Endothelial cell of umbilical vein (primary cell): ENCODE results near the gene NR2E1. TPM values are rescaled to one million over a fixed set of nuclear protein-coding genes. Genes with fewer than 3 reads are reported as not detected.

ENCODE experiments used
- BruUV-seq: library from RNA; stranded (reverse); fragments of 400-500 nt; replicated peaks from 2 replicates; lab custom pipeline; 2021; lab: Mats Ljungman, UMichigan
- CTCF ChIA-PET: fragments of 300-600, 350-600 bp; sonication (Branson Sonifier 250); formaldehyde crosslinking; loops from one replicate; lab custom pipeline; 2021; ENCODE audit warnings: antibody characterized with exemption, inconsistent platforms; lab: Charles Lee
- POLR2A ChIA-PET: fragments of 300-600, 350-600 bp; sonication (Branson Sonifier 250); formaldehyde crosslinking; loops from one replicate; lab custom pipeline; 2021; ENCODE audit warnings: antibody characterized with exemption, inconsistent platforms; lab: Charles Lee
- DNase-seq: peaks from one replicate; pipeline ENCODE4 v3.0.0-alpha.2; 2011; ENCODE audit warnings: low read depth, low spot score
- FAIRE-seq: peaks from 2 replicates; lab custom pipeline; 2011; peaks lifted over from hg19 to GRCh38; lab: Jason Lieb, UNC
- H2AFZ ChIP-seq: 2 replicates; pipeline ENCODE4 v1.6.0; 2012; ENCODE audit warnings: low read depth, low read length, control low read depth, inconsistent platforms
- H3K27ac ChIP-seq: 2 replicates; pipeline ENCODE4 v1.5.1; 2011; ENCODE audit warnings: low read depth, mild to moderate bottlenecking, control low read depth, low read length, moderate library complexity; ENCODE audit not compliant: insufficient read depth
- H3K27me3 ChIP-seq, 2 experiments: 2 replicates each; pipeline versions ENCODE4 v1.6.0 to v1.6.1; 2011; ENCODE audit warnings: low read length in 2 of 2, mixed read lengths in 1 of 2; ENCODE audit not compliant: control insufficient read depth in 2 of 2, insufficient read depth in 2 of 2
- H3K36me3 ChIP-seq, 2 experiments: 2 replicates in 1 of 2; 3 replicates in 1 of 2; pipeline ENCODE4 v1.5.1; 2011; ENCODE audit warnings: low read length in 2 of 2, mild to moderate bottlenecking in 1 of 2, moderate library complexity in 1 of 2; ENCODE audit not compliant: control insufficient read depth in 2 of 2, insufficient read depth in 2 of 2; ENCODE audit errors: extremely low read depth in 1 of 2
- H3K4me1 ChIP-seq: 3 replicates; pipeline ENCODE4 v1.5.1; 2011; ENCODE audit warnings: mild to moderate bottlenecking, low read length; ENCODE audit not compliant: control insufficient read depth, insufficient read depth; ENCODE audit errors: extremely low read depth
- H3K4me2 ChIP-seq: 2 replicates; pipeline ENCODE4 v1.6.1; 2011; ENCODE audit warnings: low read length, control low read depth, mixed read lengths; ENCODE audit not compliant: insufficient read depth
- H3K4me3 ChIP-seq, 3 experiments: fragments of 200-600 bp in 1 of 3; sonication (generic), shearing (Covaris generic) in 1 of 3; replicated peaks in 1 of 3; 2 replicates each; pipeline ENCODE4 v1.5.1; 2011 to 2016; ENCODE audit warnings: control low read depth in 3 of 3, low read length in 3 of 3, mild to moderate bottlenecking in 2 of 3, inconsistent platforms in 1 of 3, low read depth in 1 of 3, moderate library complexity in 1 of 3; ENCODE audit not compliant: insufficient read depth in 1 of 3
- H3K79me2 ChIP-seq: 2 replicates; pipeline ENCODE4 v1.6.0; 2012; ENCODE audit warnings: low read length, inconsistent platforms; ENCODE audit not compliant: control insufficient read depth, insufficient read depth
- H3K9ac ChIP-seq: replicated peaks from 2 replicates; pipeline ENCODE3; 2011; ENCODE audit warnings: low read length, control low read depth; ENCODE audit not compliant: insufficient read depth; ENCODE audit errors: extremely low read depth
- H3K9me1 ChIP-seq: replicated peaks from 3 replicates; pipeline ENCODE4 v1.6.0; 2011; ENCODE audit warnings: mild to moderate bottlenecking, low read length; ENCODE audit not compliant: control insufficient read depth, insufficient read depth; ENCODE audit errors: extremely low read depth
- H3K9me3 ChIP-seq: replicated peaks from 2 replicates; pipeline ENCODE4 v1.5.1; 2012; ENCODE audit warnings: low read length, inconsistent platforms; ENCODE audit not compliant: control insufficient read depth, insufficient read depth
- H4K20me1 ChIP-seq: replicated peaks from 2 replicates; pipeline ENCODE3; 2011; ENCODE audit warnings: mild to moderate bottlenecking, low read length; ENCODE audit not compliant: control insufficient read depth, insufficient read depth; ENCODE audit errors: extremely low read depth
- FOS ChIP-seq: IDR thresholded peaks from 2 replicates; pipeline ENCODE4 v1.6.1; 2011; ENCODE audit warnings: mild to moderate bottlenecking, low read length, moderate library complexity, borderline replicate concordance; ENCODE audit not compliant: insufficient read depth
- GATA2 ChIP-seq: IDR thresholded peaks from 2 replicates; pipeline ENCODE4 v1.7.0; 2011; ENCODE audit warnings: low read depth, mild to moderate bottlenecking, moderate library complexity, mixed read lengths, low read length; ENCODE audit not compliant: insufficient read length, insufficient read depth
- JUN ChIP-seq: IDR thresholded peaks from 2 replicates; pipeline ENCODE4 v1.6.1; 2011; ENCODE audit warnings: borderline replicate concordance, low read depth; ENCODE audit not compliant: insufficient read length, insufficient read depth
- MAX ChIP-seq: IDR thresholded peaks from 2 replicates; pipeline ENCODE4 v1.6.1; 2011; ENCODE audit not compliant: insufficient read depth, insufficient read length
- MYC ChIP-seq: IDR thresholded peaks from one replicate; pipeline ENCODE4 v1.6.1; 2011; ENCODE audit warnings: mild to moderate bottlenecking, low read depth, low read length
- dilution Hi-C: fragments of 300-500 bp; cut with MboI; formaldehyde crosslinking; loops from one replicate; pipeline ENCODE4 v1.15.0; 2019; ENCODE audit warnings: low sequenced_read_pairs; ENCODE audit not compliant: extremely low pct_ligation_motif_present
- intact Hi-C: fragments of 100-400 bp; cut with micrococcal nuclease; formaldehyde crosslinking; loops from one replicate; pipeline ENCODE4 v1.10.0; 2022
- polyA plus RNA-seq, 4 experiments: library from polyadenylated mRNA; depleted of rRNA in 3 of 4; stranded (reverse) in 3 of 4; unstranded in 1 of 4; fragments of >200 nt; gene quantifications; 2 replicates each; pipeline versions ENCODE4 v1.2.1 to v1.2.3, GENCODE V29; 2011 to 2012; ENCODE audit warnings: missing spikeins in 1 of 4
- total RNA-seq: library from RNA; stranded (reverse); gene quantifications from 2 replicates; pipeline ENCODE4 v1.2.3, GENCODE V29; 2021

NR2E1 gene
- total and polyA plus RNA-seq, 2 donors (not counting 3 experiments of a cell fraction or from before 2014, with no cell fraction given) = not detected

- intact Hi-C loops = no loop called here
- FAIRE-seq (no peak), DNase-seq (no peak)
- Histone ChIP-seq H2AFZ (no peak overlapping the region), H3K79me2 (peaks cover 7% of the 10 kb centered on the region), H3K27ac (no peak overlapping the region), H3K4me2 (no peak overlapping the region), H4K20me1 (peaks cover 2% of the 10 kb centered on the region), H3K4me3 (no peak overlapping the region), H3K9ac (no peak overlapping the region), H3K9me1 (no peaks in the 10 kb centered on the region), H3K27me3 (no peaks in the 10 kb centered on the region), H3K36me3 (peaks cover 2 to 3% of the 10 kb centered on the region in 2 experiments), H3K9me3 (no peaks in the 10 kb centered on the region), H3K4me1 (peaks cover 10% of the 10 kb centered on the region)
- BruUV-seq = TSS peak; percentile 15
- CTCF ChIA-PET = no interaction called here
- TF ChIP-seq FOS (no peak), GATA2 (no peak), MYC (no peak)
- POLR2A ChIA-PET = no interaction called here
- dilution Hi-C loops = no loop called here
These were observed 56.2 kb downstream of the NR2E1 start for GRCh38 chr6:108222064-108222463.

- FAIRE-seq (peak; percentile 42), DNase-seq (peak; percentile 46)
- H3K27me3 ChIP-seq = no peaks in the 10 kb centered on the region
- H2AFZ ChIP-seq = no peak overlapping the region
- H3K27ac ChIP-seq = no peak overlapping the region
- TF ChIP-seq FOS (peak; percentile 66), JUN (peak; percentile 17), MAX (no peak)
- intact Hi-C loops (no loop called here), dilution Hi-C loops (no loop called here)
- peaks cover 10% of the 10 kb centered on the region for H3K4me1 ChIP-seq
- H4K20me1 ChIP-seq = peaks cover 2% of the 10 kb centered on the region
- BruUV-seq = no TSS peak
- H3K9ac ChIP-seq = no peak overlapping the region
- peaks cover 2 to 3% of the 10 kb centered on the region in 2 experiments for H3K36me3 ChIP-seq
- ChIA-PET CTCF (no interaction called here), POLR2A (no interaction called here)
- H3K79me2 ChIP-seq = peaks cover 4% of the 10 kb centered on the region
- H3K4me2 ChIP-seq = no peak overlapping the region
- no peaks in the 10 kb centered on the region for H3K9me3 ChIP-seq
- H3K4me3 ChIP-seq = no peak overlapping the region
- no peaks in the 10 kb centered on the region for H3K9me1 ChIP-seq
These were observed 56.7 kb downstream of the NR2E1 start for GRCh38 chr6:108222504-108222903.
